ENCODE measurements around the gene MAMDC2.
"Not testable (repeated sequence)": the region's sequence is repeated elsewhere in the genome, so short reads cannot be mapped to it uniquely, and the experiment has no call there.

The MAMDC2 gene

DNA sequence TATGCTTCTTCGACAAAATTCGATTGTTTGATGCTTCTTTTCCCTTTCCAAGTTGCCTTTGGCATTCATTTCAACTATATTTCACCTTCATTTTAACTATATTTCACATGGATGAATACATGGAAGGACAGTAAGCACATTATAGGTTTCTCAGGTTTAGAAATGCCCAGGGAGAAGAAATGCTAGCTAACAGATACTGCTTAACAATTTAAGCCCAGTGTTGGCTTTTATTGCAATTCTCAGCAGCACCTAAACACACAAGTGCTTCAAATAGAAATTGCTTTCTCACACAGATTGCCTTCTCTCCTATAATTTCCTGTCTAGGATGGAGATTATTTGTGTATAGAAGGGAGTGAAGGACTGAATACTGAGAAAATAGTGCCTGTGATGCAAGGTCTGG lies 185.0 kb downstream of the MAMDC2 start:
- no peaks in the 10 kb centered on the region for H3K27me3 ChIP-seq (ENCODE audit: control insufficient read depth in 1 of 2, insufficient read depth in 2 of 2, low read length in 2 of 2)
- peaks cover 4 to 7% of the 10 kb centered on the region in 2 donors for H3K36me3 ChIP-seq (ENCODE audit: control insufficient read depth in 2 of 2, insufficient read depth in 2 of 2, low read length in 2 of 2)
- peak overlapping the region; percentile 56 for H3K27ac ChIP-seq (ENCODE audit: low read length)
- no peaks in the 10 kb centered on the region for H3K9me3 ChIP-seq (ENCODE audit: control insufficient read depth in 2 of 2, low read length in 2 of 2)
- peak overlapping the region in 1 of 2 donors; percentile 7 for H3K9ac ChIP-seq (ENCODE audit: low read length in 2 of 2)
- peaks cover 9% of the 10 kb centered on the region for H3K4me1 ChIP-seq (ENCODE audit: control insufficient read depth, insufficient read depth, low read length)
- peak overlapping the region in 1 of 2 donors; percentile 5 for H3K4me3 ChIP-seq (ENCODE audit: low read length in 2 of 2)

DNA sequence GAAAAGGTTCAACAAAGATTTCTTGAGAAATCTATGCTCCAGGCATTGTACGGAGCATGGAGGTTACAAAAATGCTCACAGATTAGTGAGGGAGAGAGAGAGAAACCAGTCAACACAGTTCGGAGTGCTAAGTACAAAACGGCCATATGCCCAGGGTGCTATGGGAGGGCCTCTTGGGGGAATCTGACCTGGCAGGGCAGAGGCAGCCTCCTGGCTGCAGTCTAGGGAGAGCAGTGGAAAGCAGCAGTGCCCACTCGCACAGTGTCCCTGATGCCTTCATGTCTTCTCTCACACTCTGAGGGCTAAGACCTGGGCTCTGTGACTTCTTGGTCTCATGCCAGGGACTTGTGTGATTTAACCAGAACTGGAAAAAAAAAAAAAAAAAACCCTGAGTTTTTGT lies 185.4 kb downstream of the MAMDC2 start:
- peaks cover 9% of the 10 kb centered on the region for H3K4me1 ChIP-seq (ENCODE audit: control insufficient read depth, insufficient read depth, low read length)
- H3K27me3 ChIP-seq (ENCODE audit: control insufficient read depth in 1 of 2, insufficient read depth in 2 of 2, low read length in 2 of 2): no peaks in the 10 kb centered on the region
- peak overlapping the region in 1 of 2 donors; percentile 5 for H3K4me3 ChIP-seq (ENCODE audit: low read length in 2 of 2)
- peak overlapping the region in 1 of 2 donors; percentile 7 for H3K9ac ChIP-seq (ENCODE audit: low read length in 2 of 2)
- peaks cover 4 to 7% of the 10 kb centered on the region in 2 donors for H3K36me3 ChIP-seq (ENCODE audit: control insufficient read depth in 2 of 2, insufficient read depth in 2 of 2, low read length in 2 of 2)
- peak overlapping the region; percentile 56 for H3K27ac ChIP-seq (ENCODE audit: low read length)
- H3K9me3 ChIP-seq (ENCODE audit: control insufficient read depth in 2 of 2, low read length in 2 of 2): no peaks in the 10 kb centered on the region

DNA sequence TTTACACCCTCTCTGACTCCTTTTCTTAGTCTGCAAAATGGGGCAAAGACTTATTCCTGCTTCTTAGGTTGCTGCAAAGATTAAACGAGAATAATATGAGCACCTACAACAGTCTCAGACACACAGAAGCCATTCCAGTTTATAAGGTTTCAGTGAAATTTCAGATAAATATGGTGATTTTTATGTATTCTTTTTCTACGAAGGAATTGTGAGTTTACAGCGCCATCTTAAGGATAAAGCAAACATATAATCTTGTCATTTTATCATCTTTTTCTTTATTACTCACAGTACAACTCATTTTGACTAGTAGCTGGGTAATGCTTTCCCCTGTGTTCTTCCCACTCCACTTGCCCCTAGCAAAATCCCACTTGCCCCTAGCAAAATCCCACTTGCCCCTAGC lies 185.9 kb downstream of the MAMDC2 start:
- H3K27me3 ChIP-seq (ENCODE audit: control insufficient read depth in 1 of 2, insufficient read depth in 2 of 2, low read length in 2 of 2): no peaks in the 10 kb centered on the region
- no peak overlapping the region for H3K27ac ChIP-seq (ENCODE audit: low read length)
- H3K9ac ChIP-seq (ENCODE audit: low read length in 2 of 2): no peak overlapping the region
- H3K4me1 ChIP-seq (ENCODE audit: control insufficient read depth, insufficient read depth, low read length): peaks cover 9% of the 10 kb centered on the region
- H3K4me3 ChIP-seq (ENCODE audit: low read length in 2 of 2): no peak overlapping the region
- peaks cover under 1 to 7% of the 10 kb centered on the region in 2 donors for H3K36me3 ChIP-seq (ENCODE audit: control insufficient read depth in 2 of 2, insufficient read depth in 2 of 2, low read length in 2 of 2)
- no peaks in the 10 kb centered on the region for H3K9me3 ChIP-seq (ENCODE audit: control insufficient read depth in 2 of 2, low read length in 2 of 2)

DNA sequence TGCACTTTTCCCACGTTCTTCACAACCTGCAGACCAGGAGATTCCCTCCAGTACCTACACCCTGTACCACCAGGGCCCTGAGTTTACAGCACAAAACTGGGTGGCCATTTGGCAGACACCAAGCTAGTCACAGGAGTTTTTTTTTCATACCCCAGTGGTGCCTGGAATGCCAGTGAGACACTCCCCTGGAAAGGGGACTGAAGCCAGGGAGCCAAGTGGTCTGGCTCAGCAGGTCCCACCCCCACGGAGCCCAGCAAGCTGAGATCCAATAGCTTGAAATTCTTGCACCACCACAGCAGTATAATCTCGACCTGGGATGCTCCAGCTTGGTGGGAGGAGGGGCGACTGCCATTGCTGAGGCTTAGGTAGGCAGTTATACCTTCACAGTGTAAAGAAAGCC lies 188.8 kb downstream of the MAMDC2 start:
- H3K27me3 ChIP-seq (ENCODE audit: control insufficient read depth in 1 of 2, insufficient read depth in 2 of 2, low read length in 2 of 2): no peaks in the 10 kb centered on the region
- H3K9me3 ChIP-seq (ENCODE audit: control insufficient read depth in 2 of 2, low read length in 2 of 2): no peaks in the 10 kb centered on the region
- peaks cover 9% of the 10 kb centered on the region for H3K4me1 ChIP-seq (ENCODE audit: control insufficient read depth, insufficient read depth, low read length)
- H3K9ac ChIP-seq (ENCODE audit: low read length in 2 of 2): no peak overlapping the region
- no peak overlapping the region for H3K4me3 ChIP-seq (ENCODE audit: low read length in 2 of 2)
- H3K36me3 ChIP-seq (ENCODE audit: control insufficient read depth in 2 of 2, insufficient read depth in 2 of 2, low read length in 2 of 2): no peaks in the 10 kb centered on the region
- H3K27ac ChIP-seq (ENCODE audit: low read length): no peak overlapping the region

DNA sequence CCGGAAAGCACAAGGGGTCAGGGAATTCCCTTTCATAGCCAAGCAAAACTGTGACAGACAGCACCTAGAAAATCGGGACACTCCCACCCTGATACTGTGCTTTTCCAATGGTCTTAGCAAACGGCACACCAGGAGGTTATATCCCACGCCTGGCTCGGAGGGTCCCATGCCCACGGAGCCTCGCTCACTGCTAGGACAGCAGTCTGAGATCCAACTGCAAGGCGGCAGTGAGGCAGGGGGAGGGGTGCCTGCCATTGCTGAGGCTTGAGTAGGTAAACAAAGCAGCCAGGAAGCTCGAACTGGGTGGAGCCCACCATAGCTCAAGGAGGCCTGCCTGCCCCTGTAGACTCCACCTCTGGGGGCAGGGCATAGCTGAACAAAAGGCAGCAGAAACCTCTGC lies 190.6 kb downstream of the MAMDC2 start:
- H3K27ac ChIP-seq (ENCODE audit: low read length); H3K9me3 ChIP-seq (ENCODE audit: control insufficient read depth in 2 of 2, low read length in 2 of 2); H3K4me1 ChIP-seq (ENCODE audit: control insufficient read depth, insufficient read depth, low read length); H3K36me3 ChIP-seq (ENCODE audit: control insufficient read depth in 2 of 2, insufficient read depth in 2 of 2, low read length in 2 of 2); H3K9ac ChIP-seq (ENCODE audit: low read length in 2 of 2); H3K27me3 ChIP-seq (ENCODE audit: control insufficient read depth in 1 of 2, insufficient read depth in 2 of 2, low read length in 2 of 2); H3K4me3 ChIP-seq (ENCODE audit: low read length in 2 of 2): not testable (repeated sequence)

DNA sequence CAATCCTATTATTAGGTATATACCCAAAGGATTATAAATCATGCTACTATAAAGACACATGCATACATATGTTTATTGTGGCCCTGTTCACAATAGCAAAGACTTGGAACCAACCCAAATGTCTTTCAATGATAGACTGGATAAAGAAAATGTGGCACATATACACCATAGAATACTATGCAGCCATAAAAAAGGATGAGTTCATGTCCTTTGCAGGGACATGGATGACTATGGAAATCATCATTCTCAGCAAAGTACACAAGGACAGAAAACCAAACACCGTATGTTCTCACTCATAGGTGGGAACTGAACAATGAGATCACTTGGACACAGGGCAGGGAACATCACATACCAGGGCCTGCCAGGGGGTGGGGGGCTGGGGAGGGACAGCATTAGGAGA lies 202.3 kb downstream of the MAMDC2 start:
- not testable (repeated sequence) for H3K4me3 ChIP-seq (ENCODE audit: low read length in 2 of 2); H3K27ac ChIP-seq (ENCODE audit: low read length); H3K27me3 ChIP-seq (ENCODE audit: control insufficient read depth in 1 of 2, insufficient read depth in 2 of 2, low read length in 2 of 2); H3K36me3 ChIP-seq (ENCODE audit: control insufficient read depth in 2 of 2, insufficient read depth in 2 of 2, low read length in 2 of 2); H3K4me1 ChIP-seq (ENCODE audit: control insufficient read depth, insufficient read depth, low read length); H3K9ac ChIP-seq (ENCODE audit: low read length in 2 of 2); H3K9me3 ChIP-seq (ENCODE audit: control insufficient read depth in 2 of 2, low read length in 2 of 2)

DNA sequence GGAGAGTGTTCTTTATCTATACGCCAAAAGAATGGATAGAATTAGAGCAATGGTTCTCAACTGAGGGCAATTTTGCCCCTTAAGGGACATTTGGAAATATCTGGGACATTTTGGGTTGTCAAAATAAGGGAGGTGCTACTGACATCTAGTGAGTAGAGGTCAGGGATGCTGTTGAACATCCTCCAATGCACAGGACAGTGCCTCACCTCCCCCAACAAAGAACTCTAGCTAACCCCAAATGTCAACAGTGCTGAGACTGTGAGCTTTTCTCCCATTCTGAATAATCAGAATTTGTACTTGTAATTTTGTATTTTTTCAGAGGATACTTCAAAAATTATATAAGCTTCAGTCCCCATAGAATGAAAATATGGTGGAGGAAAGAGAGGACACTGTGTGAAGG lies 206.6 kb downstream of the MAMDC2 start:
- Histone ChIP-seq H3K9me3 (ENCODE audit: control insufficient read depth in 2 of 2, low read length in 2 of 2) (no peaks in the 10 kb centered on the region), H3K36me3 (ENCODE audit: control insufficient read depth in 2 of 2, insufficient read depth in 2 of 2, low read length in 2 of 2) (no peaks in the 10 kb centered on the region), H3K9ac (ENCODE audit: low read length in 2 of 2) (no peak overlapping the region), H3K4me1 (ENCODE audit: control insufficient read depth, insufficient read depth, low read length) (no peaks in the 10 kb centered on the region), H3K4me3 (ENCODE audit: low read length in 2 of 2) (no peak overlapping the region), H3K27me3 (ENCODE audit: control insufficient read depth in 1 of 2, insufficient read depth in 2 of 2, low read length in 2 of 2) (no peaks in the 10 kb centered on the region), H3K27ac (ENCODE audit: low read length) (no peak overlapping the region)

DNA sequence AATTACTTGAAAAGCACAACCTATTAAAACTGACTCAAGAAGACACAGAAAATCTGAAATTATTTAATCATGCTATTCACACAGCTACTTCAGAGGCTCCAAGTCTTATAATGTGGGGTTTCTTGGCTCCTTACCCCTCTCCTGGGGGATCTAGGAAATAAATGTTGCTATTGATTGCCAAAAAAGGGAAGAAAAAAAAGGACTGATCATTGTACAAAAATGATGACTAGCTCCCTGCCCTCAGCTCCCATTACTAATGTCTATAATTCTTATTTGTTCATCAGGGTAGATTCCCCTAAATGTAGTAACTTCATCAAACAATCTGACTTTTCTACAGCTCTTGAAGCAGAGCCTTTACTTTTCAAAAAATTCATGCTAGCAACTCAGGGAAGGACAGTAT lies 211.8 kb downstream of the MAMDC2 start:
- no peak overlapping the region for H3K27ac ChIP-seq (ENCODE audit: low read length)
- no peaks in the 10 kb centered on the region for H3K36me3 ChIP-seq (ENCODE audit: control insufficient read depth in 2 of 2, insufficient read depth in 2 of 2, low read length in 2 of 2)
- no peaks in the 10 kb centered on the region for H3K9me3 ChIP-seq (ENCODE audit: control insufficient read depth in 2 of 2, low read length in 2 of 2)
- H3K4me3 ChIP-seq (ENCODE audit: low read length in 2 of 2): peak overlapping the region in 1 of 2 donors; percentile 68
- H3K9ac ChIP-seq (ENCODE audit: low read length in 2 of 2): peak overlapping the region; percentile 39 to 65
- H3K4me1 ChIP-seq (ENCODE audit: control insufficient read depth, insufficient read depth, low read length): peaks cover 32% of the 10 kb centered on the region
- H3K27me3 ChIP-seq (ENCODE audit: control insufficient read depth in 1 of 2, insufficient read depth in 2 of 2, low read length in 2 of 2): no peaks in the 10 kb centered on the region

DNA sequence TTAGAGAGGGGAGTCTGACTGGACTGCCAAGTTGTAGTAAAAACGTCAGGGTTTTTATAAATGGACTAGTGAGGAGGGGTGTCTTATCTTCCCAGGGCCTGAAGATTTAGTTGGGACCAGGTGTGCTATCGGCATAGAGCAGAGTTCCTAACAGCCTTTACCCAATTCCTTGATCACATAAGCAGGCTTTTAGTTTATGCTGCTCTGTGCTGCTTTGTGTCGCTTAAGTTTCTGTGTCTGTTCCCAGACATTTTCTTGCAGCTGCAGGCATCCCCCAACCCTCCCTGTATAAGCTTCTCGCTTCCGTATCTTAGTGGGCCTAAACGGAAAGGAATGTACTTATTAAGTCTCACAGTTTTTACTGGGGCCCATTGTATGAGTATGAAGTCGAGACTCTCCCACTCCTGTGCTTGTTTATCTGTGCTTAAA lies 212.5 kb downstream of the MAMDC2 start:
- H3K27ac ChIP-seq (ENCODE audit: low read length): no peak overlapping the region

DNA sequence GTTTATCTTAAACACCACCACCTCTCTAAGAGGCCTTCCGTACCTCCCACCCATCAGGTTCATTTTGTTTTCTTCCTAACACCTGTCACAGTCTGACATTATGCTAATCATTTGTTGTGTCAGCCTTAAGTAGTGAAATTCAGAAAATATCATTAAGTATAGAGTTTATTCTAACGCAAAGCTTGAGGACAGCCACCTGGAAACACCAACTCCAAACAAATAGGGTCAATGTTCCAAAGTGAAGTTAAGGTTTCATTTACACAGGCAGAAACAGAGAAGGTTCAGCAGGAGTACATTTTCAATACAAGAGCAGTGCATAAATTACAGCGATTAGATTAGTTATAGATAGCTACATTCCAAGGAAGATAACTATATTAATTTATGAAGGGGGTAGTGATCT lies 213.9 kb downstream of the MAMDC2 start:
- Histone ChIP-seq H3K4me3 (ENCODE audit: low read length in 2 of 2) (peak overlapping the region; percentile 97), H3K9me3 (ENCODE audit: control insufficient read depth in 2 of 2, low read length in 2 of 2) (no peaks in the 10 kb centered on the region), H3K36me3 (ENCODE audit: control insufficient read depth in 2 of 2, insufficient read depth in 2 of 2, low read length in 2 of 2) (peaks cover 3 to 5% of the 10 kb centered on the region in 2 donors), H3K27ac (ENCODE audit: low read length) (peak overlapping the region; percentile 97), H3K27me3 (ENCODE audit: control insufficient read depth in 1 of 2, insufficient read depth in 2 of 2, low read length in 2 of 2) (no peaks in the 10 kb centered on the region), H3K9ac (ENCODE audit: low read length in 2 of 2) (peak overlapping the region; percentile 96 to 97), H3K4me1 (ENCODE audit: control insufficient read depth, insufficient read depth, low read length) (peaks cover 38% of the 10 kb centered on the region)

More for the DNA sequence above, 212.5 kb downstream of the MAMDC2 start:
- peaks cover under 1% of the 10 kb centered on the region in 2 donors for H3K36me3 ChIP-seq (ENCODE audit: control insufficient read depth in 2 of 2, insufficient read depth in 2 of 2, low read length in 2 of 2)
- peak overlapping the region; percentile 45 to 68 for H3K4me3 ChIP-seq (ENCODE audit: low read length in 2 of 2)
- no peaks in the 10 kb centered on the region for H3K27me3 ChIP-seq (ENCODE audit: control insufficient read depth in 1 of 2, insufficient read depth in 2 of 2, low read length in 2 of 2)
- peaks cover 38% of the 10 kb centered on the region for H3K4me1 ChIP-seq (ENCODE audit: control insufficient read depth, insufficient read depth, low read length)
- H3K9ac ChIP-seq (ENCODE audit: low read length in 2 of 2): peak overlapping the region; percentile 39 to 65
- H3K9me3 ChIP-seq (ENCODE audit: control insufficient read depth in 2 of 2, low read length in 2 of 2): no peaks in the 10 kb centered on the region

DNA sequence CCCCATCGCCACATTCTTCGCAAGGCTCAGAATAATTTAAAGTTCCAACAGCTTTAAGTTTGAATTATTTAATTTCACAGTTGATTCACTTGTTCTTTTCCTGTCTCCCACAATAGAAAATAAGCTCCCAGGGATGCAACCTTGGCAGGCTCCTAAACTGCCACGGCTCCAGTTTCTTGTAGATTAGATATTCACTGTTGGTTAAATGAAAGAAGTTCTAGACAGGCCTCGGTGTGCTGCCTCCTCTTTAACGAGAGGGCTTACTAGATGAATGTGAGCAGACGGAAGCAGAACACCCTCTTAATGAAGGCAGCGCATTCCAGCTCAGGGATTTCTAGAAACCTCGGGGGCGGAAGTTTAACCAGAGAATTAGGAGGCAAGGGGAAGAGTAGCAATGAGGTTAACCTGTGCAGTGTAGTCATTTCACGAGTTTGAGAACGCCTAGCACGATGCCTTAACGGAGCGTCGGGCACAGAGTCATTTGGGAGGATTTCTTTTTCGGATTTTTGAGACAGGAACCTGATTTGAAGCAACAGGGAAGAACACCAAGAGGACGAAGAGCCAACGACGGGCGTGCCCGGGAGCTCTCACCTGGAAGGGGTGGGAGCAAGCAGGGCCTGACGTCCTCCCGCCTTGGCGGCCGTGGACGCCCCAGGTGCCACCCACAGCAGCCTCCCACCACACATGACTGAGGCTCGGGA lies 214.5 kb downstream of the MAMDC2 start:
- Histone ChIP-seq H3K9ac (ENCODE audit: low read length in 2 of 2) (peak overlapping the region; percentile 96 to 97), H3K27ac (ENCODE audit: low read length) (peak overlapping the region; percentile 97), H3K36me3 (ENCODE audit: control insufficient read depth in 2 of 2, insufficient read depth in 2 of 2, low read length in 2 of 2) (peaks cover 3 to 5% of the 10 kb centered on the region in 2 donors), H3K27me3 (ENCODE audit: control insufficient read depth in 1 of 2, insufficient read depth in 2 of 2, low read length in 2 of 2) (no peaks in the 10 kb centered on the region), H3K4me3 (ENCODE audit: low read length in 2 of 2) (peak overlapping the region; percentile 97), H3K9me3 (ENCODE audit: control insufficient read depth in 2 of 2, low read length in 2 of 2) (no peaks in the 10 kb centered on the region), H3K4me1 (ENCODE audit: control insufficient read depth, insufficient read depth, low read length) (peaks cover 38% of the 10 kb centered on the region)
